A549 (cell line): Measurements from ENCODE around the gene NAA25. TPM values are rescaled to one million over a fixed set of nuclear protein-coding genes. Genes with fewer than 3 reads are reported as not detected.

Experiments
- CBX8 ChIP-seq: fragments of 200-600 bp; sonication (generic); IDR thresholded peaks from 2 replicates; pipeline ENCODE4 v1.6.1; 2016
- CHD2 ChIP-seq: fragments of 150-350 bp; IDR thresholded peaks from 2 replicates; pipeline ENCODE4 v1.6.1; 2014; ENCODE audit warnings: low read length; ENCODE audit not compliant: partially characterized antibody
- CHD4 ChIP-seq: fragments of 200-600 bp; sonication (generic); IDR thresholded peaks from 2 replicates; pipeline ENCODE4 v1.6.1; 2016; ENCODE audit warnings: antibody characterized with exemption, mild to moderate bottlenecking, borderline replicate concordance
- EHF ChIP-seq: fragments of 250-450 bp; sonication (Bioruptor Pico); IDR thresholded peaks from 2 replicates; pipeline ENCODE4 v1.5.0; 2020; ENCODE audit warnings: mild to moderate bottlenecking
- ESRRA ChIP-seq: fragments of 150-350 bp; IDR thresholded peaks from 2 replicates; pipeline ENCODE4 v1.6.1; 2014; ENCODE audit warnings: mild to moderate bottlenecking, low read length, borderline replicate concordance
- FOXS1 ChIP-seq: fragments of 250-450 bp; sonication (Bioruptor Pico); IDR thresholded peaks from 2 replicates; pipeline ENCODE4 v1.5.0; 2020; ENCODE audit warnings: mild to moderate bottlenecking, moderate library complexity
- GATA3 ChIP-seq: IDR thresholded peaks from 2 replicates; pipeline ENCODE4 v1.6.1; 2012; ENCODE audit warnings: borderline replicate concordance
- HDAC2 ChIP-seq: fragments of 200-600 bp; sonication (generic); IDR thresholded peaks from 2 replicates; pipeline ENCODE4 v1.6.1; 2016
- HOXB5 ChIP-seq: fragments of 250-450 bp; sonication (Bioruptor Pico); IDR thresholded peaks from 2 replicates; pipeline ENCODE4 v1.5.0; 2020; ENCODE audit warnings: mild to moderate bottlenecking, moderate library complexity
- JUN ChIP-seq, 2 experiments: fragments of >200 bp; sonication (Bioruptor Twin); formaldehyde crosslinking; IDR thresholded peaks; 2 replicates in 1 of 2; 3 replicates in 1 of 2; pipeline ENCODE4 v1.6.1; 2016 to 2017
- MYC ChIP-seq: IDR thresholded peaks from 2 replicates; pipeline ENCODE4 v1.6.1; 2012; ENCODE audit warnings: mild to moderate bottlenecking, inconsistent platforms, low read length, improper control_type of control experiment, borderline replicate concordance
- NPAS2 ChIP-seq: fragments of 250-450 bp; sonication (Bioruptor Pico); IDR thresholded peaks from 2 replicates; pipeline ENCODE4 v1.8.0; 2022; ENCODE audit warnings: mild to moderate bottlenecking, moderate library complexity, borderline replicate concordance
- NR3C1 ChIP-seq: fragments of >200 bp; sonication (Bioruptor Twin); formaldehyde crosslinking; IDR thresholded peaks from 3 replicates; pipeline ENCODE4 v1.6.1; 2017
- PHF8 ChIP-seq: fragments of 200-600 bp; sonication (generic); IDR thresholded peaks from 2 replicates; pipeline ENCODE4 v1.6.1; 2016; ENCODE audit warnings: low read depth, mild to moderate bottlenecking, antibody characterized with exemption, moderate library complexity, borderline replicate concordance
- POLR2A ChIP-seq: IDR thresholded peaks from 2 replicates; pipeline ENCODE4 v1.6.1; 2012; ENCODE audit warnings: mild to moderate bottlenecking, low read length
- RAD21 ChIP-seq, 2 experiments: fragments of >200 bp in 1 of 2; sonication (Bioruptor Twin) in 1 of 2; formaldehyde crosslinking in 1 of 2; IDR thresholded peaks in 1 of 2; conservative IDR thresholded peaks in 1 of 2; 2 replicates in 1 of 2; 3 replicates in 1 of 2; pipeline ENCODE4 v1.6.1; 2012 to 2018; ENCODE audit warnings: inconsistent platforms in 1 of 2
- RCOR1 ChIP-seq: fragments of 150-350 bp; IDR thresholded peaks from 2 replicates; pipeline ENCODE4 v1.6.1; 2014; ENCODE audit warnings: antibody characterized with exemption, low read length, low read depth
- RFX5 ChIP-seq: fragments of 450-650 bp; IDR thresholded peaks from 2 replicates; pipeline ENCODE4 v1.7.1; 2014; ENCODE audit warnings: antibody characterized with exemption, mild to moderate bottlenecking, moderate library complexity
- SREBF2 ChIP-seq: fragments of 450-650 bp; IDR thresholded peaks from 2 replicates; pipeline ENCODE4 v1.6.1; 2014; ENCODE audit warnings: mild to moderate bottlenecking, moderate library complexity
- TFCP2L1 ChIP-seq: fragments of 250-450 bp; sonication (Bioruptor Pico); IDR thresholded peaks from 2 replicates; pipeline ENCODE4 v1.5.0; 2021; ENCODE audit warnings: mild to moderate bottlenecking
- TP53 ChIP-seq: fragments of 250-450 bp; sonication (Bioruptor Pico); IDR thresholded peaks from 2 replicates; pipeline ENCODE4 v1.5.0; 2021; ENCODE audit warnings: mild to moderate bottlenecking, moderate library complexity
- ZC3H11A ChIP-seq: fragments of 450-650 bp; IDR thresholded peaks from 2 replicates; pipeline ENCODE4 v1.6.1; 2014; ENCODE audit warnings: antibody characterized with exemption, mild to moderate bottlenecking
- ZFP36 ChIP-seq: fragments of 450-650 bp; IDR thresholded peaks from 2 replicates; pipeline ENCODE4 v1.6.1; 2014; ENCODE audit warnings: borderline replicate concordance; ENCODE audit not compliant: partially characterized antibody
- ZNF302 ChIP-seq: fragments of 250-450 bp; sonication (Bioruptor Pico); IDR thresholded peaks from 2 replicates; pipeline ENCODE4 v1.9.0; 2021; ENCODE audit warnings: inconsistent platforms, mild to moderate bottlenecking, moderate library complexity
- ZSCAN20 ChIP-seq: fragments of 250-450 bp; sonication (Bioruptor Pico); IDR thresholded peaks from 2 replicates; pipeline ENCODE4 v1.8.0; 2022; ENCODE audit warnings: mild to moderate bottlenecking, moderate library complexity
- polyA plus RNA-seq, 4 experiments: library from polyadenylated mRNA; depleted of rRNA in 3 of 4; stranded (reverse); fragments of >200 nt; fragmentation: RNase III in 1 of 4; extraction: RNeasy Plus Mini Kit Qiagen cat#74134 plus additional on column Dnase treatment in 1 of 4; gene quantifications; 2 replicates in 3 of 4; 3 replicates in 1 of 4; pipeline ENCODE4 v1.2.3, GENCODE V29; 2011 to 2017
- TF ChIP-seq, protein P1 (sequence below): fragments of >200 bp; sonication (Bioruptor Twin); formaldehyde crosslinking; IDR thresholded peaks from 3 replicates; pipeline ENCODE4 v1.6.1; 2016
- TF ChIP-seq, protein P2 (sequence below): fragments of 250-450 bp; sonication (Bioruptor Pico); IDR thresholded peaks from 2 replicates; pipeline ENCODE4 v1.5.0; 2021; ENCODE audit warnings: mild to moderate bottlenecking, moderate library complexity, borderline replicate concordance
- TF ChIP-seq, protein P3 (sequence below): IDR thresholded peaks from 2 replicates; pipeline ENCODE4 v1.6.1; 2012; ENCODE audit warnings: low read depth, borderline replicate concordance
- TF ChIP-seq, protein P4 (sequence below): fragments of 450-650 bp; IDR thresholded peaks from 2 replicates; pipeline ENCODE4 v1.6.1; 2014; ENCODE audit warnings: antibody characterized with exemption
- TF ChIP-seq, protein P5 (sequence below): IDR thresholded peaks from 2 replicates; pipeline ENCODE4 v1.6.1; 2012
- TF ChIP-seq, protein P6 (sequence below): fragments of 250-450 bp; sonication (Bioruptor Pico); IDR thresholded peaks from 2 replicates; pipeline ENCODE4 v1.5.0; 2020; ENCODE audit warnings: low read depth, mild to moderate bottlenecking, moderate library complexity
- TF ChIP-seq, protein P7 (sequence below): fragments of 200-600 bp; sonication (generic); IDR thresholded peaks from 2 replicates; pipeline ENCODE4 v1.6.1; 2016; ENCODE audit warnings: antibody characterized with exemption, mild to moderate bottlenecking, moderate library complexity

NAA25 gene
- polyA plus RNA-seq, 2 of the 4 experiments (the other 2 are of a cell fraction): 21.3 to 41.4 TPM

DNA sequence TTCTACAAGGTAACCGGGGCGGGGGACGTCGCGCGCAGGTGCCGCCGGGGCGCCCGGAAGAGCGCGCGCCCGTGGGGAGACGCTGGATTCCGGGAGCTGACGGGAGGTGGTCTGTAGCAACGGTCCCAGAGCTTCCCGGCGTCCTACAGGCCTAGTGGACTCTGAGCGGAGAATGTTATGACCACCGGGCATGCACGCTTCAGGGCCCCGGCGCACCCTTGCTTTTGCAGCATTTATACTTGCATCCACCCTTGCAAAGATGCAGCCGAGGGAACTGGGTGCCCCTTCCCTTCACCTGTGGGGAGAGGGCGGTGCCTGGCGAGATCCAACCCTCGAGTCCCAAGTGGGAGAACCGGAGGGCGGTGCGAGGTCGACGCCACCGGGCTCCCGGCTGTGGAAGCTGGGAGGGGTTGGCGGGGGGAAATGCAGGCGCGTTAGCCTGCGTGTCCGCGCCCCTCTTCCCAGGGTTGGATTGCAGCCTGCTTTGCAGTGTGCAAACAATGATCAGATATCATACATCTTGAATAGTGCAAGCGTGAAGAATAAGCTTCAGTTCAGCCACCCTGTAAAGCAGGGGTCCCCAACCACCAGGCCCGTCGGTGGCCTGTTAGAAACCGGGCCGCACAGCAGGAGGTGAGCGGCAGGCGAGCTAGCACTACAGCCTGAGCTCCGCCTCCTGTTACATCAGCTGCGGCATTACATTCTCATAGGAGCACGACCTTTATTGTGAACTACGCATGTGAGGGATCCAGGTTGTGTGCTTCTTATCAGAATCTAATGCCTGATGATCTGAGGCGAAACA, 94.8 kb downstream of the NAA25 start (continued):
- no peak for TF ChIP-seq RFX5
- TF ChIP-seq ZSCAN20: 0 out of 2 replicates have a peak, but pooled peaks have one; percentile 26
- TF ChIP-seq CHD2: no peak
- TF ChIP-seq CBX8: no peak
- no peak for TF ChIP-seq NPAS2
- TF ChIP-seq, protein P1, sequence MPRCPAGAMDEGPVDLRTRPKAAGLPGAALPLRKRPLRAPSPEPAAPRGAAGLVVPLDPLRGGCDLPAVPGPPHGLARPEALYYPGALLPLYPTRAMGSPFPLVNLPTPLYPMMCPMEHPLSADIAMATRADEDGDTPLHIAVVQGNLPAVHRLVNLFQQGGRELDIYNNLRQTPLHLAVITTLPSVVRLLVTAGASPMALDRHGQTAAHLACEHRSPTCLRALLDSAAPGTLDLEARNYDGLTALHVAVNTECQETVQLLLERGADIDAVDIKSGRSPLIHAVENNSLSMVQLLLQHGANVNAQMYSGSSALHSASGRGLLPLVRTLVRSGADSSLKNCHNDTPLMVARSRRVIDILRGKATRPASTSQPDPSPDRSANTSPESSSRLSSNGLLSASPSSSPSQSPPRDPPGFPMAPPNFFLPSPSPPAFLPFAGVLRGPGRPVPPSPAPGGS: peak; percentile 1; the same call in 1 of the 3 replicates
- peak; percentile 74; the same call in 1 of the 2 replicates for TF ChIP-seq HDAC2
- TF ChIP-seq HOXB5 (CRISPR knock-in tag): no peak
- no peak for TF ChIP-seq EHF (CRISPR knock-in tag)
- no peak for TF ChIP-seq ZFP36
- TF ChIP-seq GATA3: no peak
- TF ChIP-seq, protein P2, sequence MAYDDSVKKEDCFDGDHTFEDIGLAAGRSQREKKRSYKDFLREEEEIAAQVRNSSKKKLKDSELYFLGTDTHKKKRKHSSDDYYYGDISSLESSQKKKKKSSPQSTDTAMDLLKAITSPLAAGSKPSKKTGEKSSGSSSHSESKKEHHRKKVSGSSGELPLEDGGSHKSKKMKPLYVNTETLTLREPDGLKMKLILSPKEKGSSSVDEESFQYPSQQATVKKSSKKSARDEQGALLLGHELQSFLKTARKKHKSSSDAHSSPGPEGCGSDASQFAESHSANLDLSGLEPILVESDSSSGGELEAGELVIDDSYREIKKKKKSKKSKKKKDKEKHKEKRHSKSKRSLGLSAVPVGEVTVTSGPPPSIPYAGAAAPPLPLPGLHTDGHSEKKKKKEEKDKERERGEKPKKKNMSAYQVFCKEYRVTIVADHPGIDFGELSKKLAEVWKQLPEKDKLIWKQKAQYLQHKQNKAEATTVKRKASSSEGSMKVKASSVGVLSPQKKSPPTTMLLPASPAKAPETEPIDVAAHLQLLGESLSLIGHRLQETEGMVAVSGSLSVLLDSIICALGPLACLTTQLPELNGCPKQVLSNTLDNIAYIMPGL (CRISPR knock-in tag): no peak; the same call in 1 of the 2 replicates
- TF ChIP-seq, protein P3, sequence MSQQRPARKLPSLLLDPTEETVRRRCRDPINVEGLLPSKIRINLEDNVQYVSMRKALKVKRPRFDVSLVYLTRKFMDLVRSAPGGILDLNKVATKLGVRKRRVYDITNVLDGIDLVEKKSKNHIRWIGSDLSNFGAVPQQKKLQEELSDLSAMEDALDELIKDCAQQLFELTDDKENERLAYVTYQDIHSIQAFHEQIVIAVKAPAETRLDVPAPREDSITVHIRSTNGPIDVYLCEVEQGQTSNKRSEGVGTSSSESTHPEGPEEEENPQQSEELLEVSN: 0 out of 2 replicates have a peak, but pooled peaks have one; percentile 29
- no peak for TF ChIP-seq ZC3H11A
- TF ChIP-seq PHF8: peak; percentile 57; the same call in 1 of the 2 replicates
- TF ChIP-seq POLR2A: peak; percentile 55
- no peak for TF ChIP-seq SREBF2
- TF ChIP-seq JUN (IDR thresholded peaks at IDR 0.05): peak in 1 of 2 experiments; percentile 63; a peak in 4 of 5 replicates
- TF ChIP-seq RCOR1: no peak
- TF ChIP-seq TFCP2L1: peak; percentile 75; the same call in 1 of the 2 replicates
- no peak for TF ChIP-seq NR3C1
- TF ChIP-seq MYC: no peak; the same call in 1 of the 2 replicates
- TF ChIP-seq, protein P4, sequence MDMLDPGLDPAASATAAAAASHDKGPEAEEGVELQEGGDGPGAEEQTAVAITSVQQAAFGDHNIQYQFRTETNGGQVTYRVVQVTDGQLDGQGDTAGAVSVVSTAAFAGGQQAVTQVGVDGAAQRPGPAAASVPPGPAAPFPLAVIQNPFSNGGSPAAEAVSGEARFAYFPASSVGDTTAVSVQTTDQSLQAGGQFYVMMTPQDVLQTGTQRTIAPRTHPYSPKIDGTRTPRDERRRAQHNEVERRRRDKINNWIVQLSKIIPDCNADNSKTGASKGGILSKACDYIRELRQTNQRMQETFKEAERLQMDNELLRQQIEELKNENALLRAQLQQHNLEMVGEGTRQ: no peak
- TF ChIP-seq FOXS1 (CRISPR knock-in tag): no peak
- no peak for TF ChIP-seq ZNF302 (CRISPR knock-in tag)
- no peak for TF ChIP-seq CHD4
- TF ChIP-seq, protein P5, sequence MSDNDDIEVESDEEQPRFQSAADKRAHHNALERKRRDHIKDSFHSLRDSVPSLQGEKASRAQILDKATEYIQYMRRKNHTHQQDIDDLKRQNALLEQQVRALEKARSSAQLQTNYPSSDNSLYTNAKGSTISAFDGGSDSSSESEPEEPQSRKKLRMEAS: peak; percentile 65; the same call in 1 of the 2 replicates
- TF ChIP-seq, protein P6, sequence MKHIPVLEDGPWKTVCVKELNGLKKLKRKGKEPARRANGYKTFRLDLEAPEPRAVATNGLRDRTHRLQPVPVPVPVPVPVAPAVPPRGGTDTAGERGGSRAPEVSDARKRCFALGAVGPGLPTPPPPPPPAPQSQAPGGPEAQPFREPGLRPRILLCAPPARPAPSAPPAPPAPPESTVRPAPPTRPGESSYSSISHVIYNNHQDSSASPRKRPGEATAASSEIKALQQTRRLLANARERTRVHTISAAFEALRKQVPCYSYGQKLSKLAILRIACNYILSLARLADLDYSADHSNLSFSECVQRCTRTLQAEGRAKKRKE: no peak
- 0 out of 2 replicates have a peak, but pooled peaks have one; percentile 25 for TF ChIP-seq TP53 (CRISPR knock-in tag)
- TF ChIP-seq, protein P7, sequence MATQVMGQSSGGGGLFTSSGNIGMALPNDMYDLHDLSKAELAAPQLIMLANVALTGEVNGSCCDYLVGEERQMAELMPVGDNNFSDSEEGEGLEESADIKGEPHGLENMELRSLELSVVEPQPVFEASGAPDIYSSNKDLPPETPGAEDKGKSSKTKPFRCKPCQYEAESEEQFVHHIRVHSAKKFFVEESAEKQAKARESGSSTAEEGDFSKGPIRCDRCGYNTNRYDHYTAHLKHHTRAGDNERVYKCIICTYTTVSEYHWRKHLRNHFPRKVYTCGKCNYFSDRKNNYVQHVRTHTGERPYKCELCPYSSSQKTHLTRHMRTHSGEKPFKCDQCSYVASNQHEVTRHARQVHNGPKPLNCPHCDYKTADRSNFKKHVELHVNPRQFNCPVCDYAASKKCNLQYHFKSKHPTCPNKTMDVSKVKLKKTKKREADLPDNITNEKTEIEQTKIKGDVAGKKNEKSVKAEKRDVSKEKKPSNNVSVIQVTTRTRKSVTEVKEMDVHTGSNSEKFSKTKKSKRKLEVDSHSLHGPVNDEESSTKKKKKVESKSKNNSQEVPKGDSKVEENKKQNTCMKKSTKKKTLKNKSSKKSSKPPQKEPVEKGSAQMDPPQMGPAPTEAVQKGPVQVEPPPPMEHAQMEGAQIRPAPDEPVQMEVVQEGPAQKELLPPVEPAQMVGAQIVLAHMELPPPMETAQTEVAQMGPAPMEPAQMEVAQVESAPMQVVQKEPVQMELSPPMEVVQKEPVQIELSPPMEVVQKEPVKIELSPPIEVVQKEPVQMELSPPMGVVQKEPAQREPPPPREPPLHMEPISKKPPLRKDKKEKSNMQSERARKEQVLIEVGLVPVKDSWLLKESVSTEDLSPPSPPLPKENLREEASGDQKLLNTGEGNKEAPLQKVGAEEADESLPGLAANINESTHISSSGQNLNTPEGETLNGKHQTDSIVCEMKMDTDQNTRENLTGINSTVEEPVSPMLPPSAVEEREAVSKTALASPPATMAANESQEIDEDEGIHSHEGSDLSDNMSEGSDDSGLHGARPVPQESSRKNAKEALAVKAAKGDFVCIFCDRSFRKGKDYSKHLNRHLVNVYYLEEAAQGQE: no peak
- no peak for TF ChIP-seq RAD21 (conservative IDR thresholded peaks at IDR 0.05 in 1 of 2, IDR thresholded peaks at IDR 0.05 in 1 of 2)
- TF ChIP-seq ESRRA: no peak
